ENCODE measurements around the gene STOM. TPM values are rescaled to one million over a fixed set of nuclear protein-coding genes. Genes with fewer than 3 reads are reported as not detected.

STOM gene
- total and polyA plus RNA-seq, 2 of the 8 experiments (the other 6 are each of a cell fraction or from before 2014, with no cell fraction given) = 25.2 to 60.4 TPM

DNA sequence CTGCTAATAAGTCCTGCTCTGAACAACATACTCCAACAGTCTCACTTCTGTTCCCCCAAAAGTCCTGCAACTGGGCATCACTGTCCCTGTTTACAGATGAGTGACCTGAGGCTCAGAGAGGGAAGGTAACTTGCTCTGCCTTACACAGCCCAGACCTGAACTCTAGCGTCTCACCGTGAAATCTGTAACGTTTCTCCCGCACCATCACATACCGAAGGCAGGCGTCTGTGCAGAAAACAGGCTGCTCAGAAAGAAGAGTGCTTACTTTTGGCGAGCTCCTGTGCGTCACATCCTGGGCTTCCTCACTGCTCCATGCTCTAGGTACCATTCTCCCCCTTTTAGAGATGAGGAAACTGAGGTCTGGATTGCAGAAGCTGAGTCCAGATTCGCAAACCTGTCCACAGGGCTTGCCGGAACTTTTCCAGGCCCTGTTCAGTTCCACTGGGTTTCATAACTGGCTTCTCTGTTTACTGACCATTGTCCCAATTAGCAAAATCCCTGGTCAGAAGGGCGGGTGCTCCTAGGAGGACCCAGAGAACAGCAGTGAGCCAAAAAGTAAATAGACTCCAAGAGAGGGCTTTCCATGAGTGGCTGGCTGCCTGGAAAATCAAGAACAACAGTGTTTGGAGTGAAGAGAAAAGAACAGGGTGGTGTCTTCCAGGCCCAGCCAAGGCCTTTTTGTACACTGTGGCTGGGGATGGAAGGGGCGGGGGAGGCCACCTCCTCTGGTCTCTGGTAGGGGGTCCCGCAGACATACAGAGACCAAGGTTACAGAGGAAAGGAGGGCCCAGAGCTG lies 75.0 kb downstream of the STOM start:
- CTCF ChIA-PET (ENCODE audit: partially characterized antibody) = interaction anchor here (1.3 to 3.2 kb wide), 6 partner anchors 15 to 61 kb away, joined by 3 to 15 read pairs (median 4); partner anchors contain the start of gene GSN
- no peak overlapping the region for H4K91ac ChIP-seq (replicated peaks; ENCODE audit: insufficient read length, low read length)
- POLR2A ChIA-PET (ENCODE audit: partially characterized antibody) = no interaction called here
- H3K23me2 ChIP-seq (ENCODE audit: low read depth, low read length) = peaks cover 9% of the 10 kb centered on the region; the same call in 1 of the 2 replicates
- H3K4me3 ChIP-seq (ENCODE audit: extremely low read depth in 1 of 4, insufficient read depth in 2 of 4, low read depth in 3 of 4, low read length in 4 of 4) = no peak overlapping the region
- H4K5ac ChIP-seq (ENCODE audit: insufficient read length, low read depth, low read length) = no peak overlapping the region
- FAIRE-seq = no peak
- H3K23ac ChIP-seq (ENCODE audit: insufficient read length) = no peak overlapping the region
- H3K27ac ChIP-seq (ENCODE audit: low read depth, low read length) = no peak overlapping the region
- peaks cover 6 to 7% of the 10 kb centered on the region in 2 experiments for H4K20me1 ChIP-seq (replicated peaks in 1 of 2; ENCODE audit: control insufficient read depth in 1 of 2, insufficient read depth in 2 of 2, low read length in 2 of 2)
- no peak overlapping the region for H3K18ac ChIP-seq (ENCODE audit: extremely low read depth, low read length)
- H3K9me3 ChIP-seq (ENCODE audit: insufficient read depth in 2 of 2, low read depth in 1 of 2, low read length in 1 of 2) = no peaks in the 10 kb centered on the region
- no peak overlapping the region for H2AK5ac ChIP-seq (ENCODE audit: low read depth, low read length)
- no peak overlapping the region for H2BK120ac ChIP-seq (replicated peaks; ENCODE audit: low read depth, low read length)
- no peak overlapping the region for H2AFZ ChIP-seq (ENCODE audit: low read length)
- H3K9ac ChIP-seq (replicated peaks in 1 of 4; ENCODE audit: extremely low read depth in 1 of 4, low read depth in 3 of 4, low read length in 3 of 4) = no peak overlapping the region
- no peak for DNase-seq (ENCODE audit: low read depth in 1 of 2, low spot score in 2 of 2)
- no peak overlapping the region for H3K56ac ChIP-seq (replicated peaks; ENCODE audit: insufficient read length, low read depth, low read length)
- H3K36me3 ChIP-seq (ENCODE audit: control insufficient read depth in 2 of 4, insufficient read depth in 4 of 4, low read length in 3 of 4) = no peaks in the 10 kb centered on the region
- H3K4me2 ChIP-seq (ENCODE audit: insufficient read depth in 1 of 2, low read depth in 2 of 2, low read length in 2 of 2) = no peak overlapping the region
- H2BK12ac ChIP-seq (ENCODE audit: low read depth, low read length) = no peak overlapping the region
- H2BK5ac ChIP-seq (ENCODE audit: low read depth, low read length) = no peak overlapping the region
- no peak overlapping the region for H2BK20ac ChIP-seq (ENCODE audit: low read length)
- TF ChIP-seq ASH2L (IDR thresholded peaks at IDR 0.05; ENCODE audit: low read length) (no peak), GABPA (IDR thresholded peaks at IDR 0.05; ENCODE audit: borderline replicate concordance, insufficient read depth, low read length) (no peak), NRF1 (IDR thresholded peaks at IDR 0.05; ENCODE audit: low read depth, low read length) (no peak), BRCA1 (IDR thresholded peaks at IDR 0.05; ENCODE audit: low read depth, low read length) (no peak), TCF12 (IDR thresholded peaks at IDR 0.05; ENCODE audit: low read depth, low read length) (no peak), EGR1 (IDR thresholded peaks at IDR 0.05; ENCODE audit: borderline replicate concordance, low read depth, low read length) (no peak)
- H3K4me1 ChIP-seq (replicated peaks in 1 of 4; ENCODE audit: control insufficient read depth in 3 of 4, insufficient read depth in 4 of 4, low read length in 3 of 4) = peaks cover 4 to 18% (median 13%) of the 10 kb centered on the region in 4 experiments
- H2BK15ac ChIP-seq (ENCODE audit: low read length) = no peak overlapping the region
- H3K79me1 ChIP-seq (ENCODE audit: low read depth, low read length) = no peaks in the 10 kb centered on the region
- 92% methylated on average over 12 of the region's 13 CpGs; no CpG with 5 or more reads in 1 of the 2 experiments for WGBS, 2 experiments (ENCODE audit: extremely low coverage in 1 of 2, insufficient coverage in 1 of 2, insufficient read length in 1 of 2, insufficient replicate concordance in 2 of 2, low coverage in 1 of 2, low lambda C conversion rate in 2 of 2, missing lambda C conversion rate in 1 of 2)
- H4K8ac ChIP-seq (ENCODE audit: extremely low read depth, insufficient read depth, low read length) = no peak overlapping the region
- H3K27me3 ChIP-seq (replicated peaks in 1 of 4; ENCODE audit: control insufficient read depth in 3 of 4, extremely low read depth in 1 of 4, insufficient read depth in 3 of 4, low read length in 3 of 4) = peaks cover 0 to 4% (median 3%) of the 10 kb centered on the region in 4 experiments; a peak in 5 of 7 replicates
- no peak overlapping the region for H3K14ac ChIP-seq (ENCODE audit: insufficient read length)
- no peak overlapping the region for H3K4ac ChIP-seq (replicated peaks; ENCODE audit: insufficient read length, low read depth, low read length)
- H3K79me2 ChIP-seq (ENCODE audit: control insufficient read depth in 1 of 2, insufficient read depth in 2 of 2, low read length in 2 of 2) = no peaks in the 10 kb centered on the region
